Transverse colon (tissue), 4 donors: Measurements from ENCODE around the gene UBAP2L. TPM values are rescaled to one million over a fixed set of nuclear protein-coding genes. Genes with fewer than 3 reads are reported as not detected.
"Not testable (repeated sequence)": the region's sequence is repeated elsewhere in the genome, so short reads cannot be mapped to it uniquely, and the experiment has no call there.

ENCODE experiments used
- DNase-seq: peaks from one replicate; pipeline ENCODE4 v3.0.0-alpha.2; 2019
- H3K27ac ChIP-seq, 4 donors: fragments of 200-600 bp; sonication (generic); 2 replicates each; pipeline ENCODE4 v1.5.1; 2016 to 2018; ENCODE audit warnings: inconsistent platforms in 4 of 4
- H3K27me3 ChIP-seq: fragments of 200-600 bp; sonication (generic); 2 replicates; pipeline ENCODE4 v1.5.1; 2017; ENCODE audit warnings: inconsistent platforms
- H3K36me3 ChIP-seq, 4 donors: fragments of 200-600 bp; sonication (generic); 2 replicates each; pipeline ENCODE4 v1.5.1; 2017 to 2019; ENCODE audit warnings: inconsistent platforms in 4 of 4
- H3K4me1 ChIP-seq, 4 donors: fragments of 200-600 bp; sonication (generic); 2 replicates each; pipeline ENCODE4 v1.5.1; 2017 to 2020; ENCODE audit warnings: inconsistent platforms in 4 of 4
- H3K4me3 ChIP-seq, 4 donors: fragments of 200-600 bp; sonication (generic); 1 replicate in 1 of 4; 2 replicates in 3 of 4; pipeline versions ENCODE4 v1.5.1 to v1.6.1; 2017 to 2019; ENCODE audit warnings: inconsistent platforms in 4 of 4
- H3K9me3 ChIP-seq, 2 donors: fragments of 200-600 bp; sonication (generic); 2 replicates each; pipeline ENCODE4 v1.5.1; 2017 to 2019; ENCODE audit warnings: inconsistent platforms in 2 of 2
- EP300 ChIP-seq: sonication (generic); formaldehyde crosslinking; IDR thresholded peaks from one replicate; pipeline ENCODE4 v1.6.1; 2017; ENCODE audit warnings: antibody characterized with exemption, low read depth
- POLR2A ChIP-seq: fragments of 450-650 bp; IDR thresholded peaks from one replicate; pipeline ENCODE4 v1.6.1; 2016; ENCODE audit warnings: antibody characterized with exemption, mild to moderate bottlenecking, moderate library complexity
- POLR2AphosphoS5 ChIP-seq, 3 donors: sonication (generic); formaldehyde crosslinking; IDR thresholded peaks; one replicate each; pipeline ENCODE4 v1.6.1; 2016; ENCODE audit warnings: antibody characterized with exemption in 3 of 3
- WGBS, 2 donors: methylation state at CpG; one replicate each; pipeline ENCODE4 v1.1.5; 2018; ENCODE audit warnings: low coverage in 1 of 2; 5-methylcytosine and 5-hydroxymethylcytosine counted together
- in situ Hi-C, 4 donors: fragments of 200-750 bp; cut with MboI; loops; one replicate each; pipeline versions ENCODE4 v1.15.0 to v1.15.1; 2017; ENCODE audit warnings: low sequenced_read_pairs in 3 of 4, low pct_ligation_motif_present in 1 of 4, low pct_unique_long_range_greater_than_20kb in 1 of 4
- intact Hi-C: fragments of 100-400 bp; cut with DNase I; formaldehyde crosslinking; loops from one replicate; pipeline ENCODE4 v1.15.1; 2023; ENCODE audit warnings: low total_unique reads
- total RNA-seq, 4 donors: library from RNA; depleted of rRNA; stranded (reverse); fragments of >200 nt; gene quantifications; one replicate each; pipeline ENCODE4 v1.1.0, GENCODE V29; 2016
- TF ChIP-seq, protein P1 (sequence below), 5 experiments: fragments of 200-600 bp in 3 of 5; fragments of 450-650 bp in 2 of 5; sonication (generic) in 3 of 5; IDR thresholded peaks; 1 replicate in 2 of 5; 2 replicates in 3 of 5; pipeline ENCODE4 v1.5.1; 2016 to 2017; ENCODE audit warnings: antibody characterized with exemption in 5 of 5, inconsistent platforms in 3 of 5, mild to moderate bottlenecking in 2 of 5, moderate library complexity in 1 of 5

Gene UBAP2L
- total RNA-seq, 4 donors from 2014 or later, result 42.4 to 62.0 (median 50.6) TPM

DNA sequence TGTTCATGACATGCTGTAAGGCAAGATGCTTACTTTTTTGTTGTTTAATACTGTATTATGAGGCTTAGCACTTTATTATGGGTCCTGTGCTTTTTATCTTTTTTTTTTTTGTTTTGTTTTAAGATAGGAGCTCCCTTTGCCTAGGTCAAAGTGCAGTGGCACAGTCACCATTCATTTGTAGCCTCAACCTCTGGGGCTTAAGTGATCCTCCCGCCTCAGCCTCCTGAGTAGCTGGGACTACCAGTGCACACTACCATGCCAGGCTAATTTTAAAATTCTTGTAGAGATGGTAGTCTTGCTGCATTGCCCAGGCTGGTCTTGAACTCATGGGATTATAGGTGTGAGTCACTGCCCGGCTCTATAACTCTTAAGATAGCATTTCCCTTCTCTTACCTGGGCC, 4.6 kb downstream of the UBAP2L start:
- no peaks in the 10 kb centered on the region for H3K9me3 ChIP-seq
- no peak overlapping the region for H3K27ac ChIP-seq
- H3K27me3 ChIP-seq, result no peaks in the 10 kb centered on the region
- intact Hi-C loops (no loop called here), in situ Hi-C loops (no loop called here)
- H3K4me1 ChIP-seq, result peaks cover 0 to 30% (median 23%) of the 10 kb centered on the region in 4 donors
- DNase-seq, result no peak
- WGBS, 2 donors, result 96% methylated on average over 2 of the region's 2 CpGs; no CpG with 5 or more reads in 1 of the 2 donors
- peaks cover 0 to 32% (median 14%) of the 10 kb centered on the region in 4 donors for H3K36me3 ChIP-seq
- TF ChIP-seq POLR2A (no peak), POLR2AphosphoS5 (IDR thresholded peaks at IDR 0.05) (no peak), EP300 (no peak)
- TF ChIP-seq, protein P1, sequence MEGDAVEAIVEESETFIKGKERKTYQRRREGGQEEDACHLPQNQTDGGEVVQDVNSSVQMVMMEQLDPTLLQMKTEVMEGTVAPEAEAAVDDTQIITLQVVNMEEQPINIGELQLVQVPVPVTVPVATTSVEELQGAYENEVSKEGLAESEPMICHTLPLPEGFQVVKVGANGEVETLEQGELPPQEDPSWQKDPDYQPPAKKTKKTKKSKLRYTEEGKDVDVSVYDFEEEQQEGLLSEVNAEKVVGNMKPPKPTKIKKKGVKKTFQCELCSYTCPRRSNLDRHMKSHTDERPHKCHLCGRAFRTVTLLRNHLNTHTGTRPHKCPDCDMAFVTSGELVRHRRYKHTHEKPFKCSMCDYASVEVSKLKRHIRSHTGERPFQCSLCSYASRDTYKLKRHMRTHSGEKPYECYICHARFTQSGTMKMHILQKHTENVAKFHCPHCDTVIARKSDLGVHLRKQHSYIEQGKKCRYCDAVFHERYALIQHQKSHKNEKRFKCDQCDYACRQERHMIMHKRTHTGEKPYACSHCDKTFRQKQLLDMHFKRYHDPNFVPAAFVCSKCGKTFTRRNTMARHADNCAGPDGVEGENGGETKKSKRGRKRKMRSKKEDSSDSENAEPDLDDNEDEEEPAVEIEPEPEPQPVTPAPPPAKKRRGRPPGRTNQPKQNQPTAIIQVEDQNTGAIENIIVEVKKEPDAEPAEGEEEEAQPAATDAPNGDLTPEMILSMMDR (IDR thresholded peaks at IDR 0.05), result no peak
- no peak overlapping the region for H3K4me3 ChIP-seq

DNA sequence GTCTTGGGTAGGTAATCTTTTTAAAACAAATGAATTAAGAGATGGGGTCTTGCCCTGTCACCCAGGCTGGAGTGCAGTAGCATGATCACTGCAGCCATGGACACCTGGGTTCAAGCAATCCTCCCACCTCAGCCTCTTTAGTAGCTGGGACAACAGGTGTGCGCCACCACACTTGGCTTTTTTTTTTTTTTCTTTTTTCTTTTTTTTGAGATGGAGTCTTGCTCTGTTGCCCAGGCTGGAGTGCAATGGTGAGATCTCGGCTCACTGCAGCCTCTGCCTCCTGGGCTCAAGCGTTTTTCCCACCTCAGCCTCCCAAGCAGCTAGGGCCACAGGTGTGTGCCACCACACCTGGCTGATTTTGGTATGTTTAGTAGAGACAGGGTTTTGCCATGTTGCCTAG, 10.4 kb downstream of the UBAP2L start:
- H3K27ac ChIP-seq, DNase-seq, in situ Hi-C loops, H3K27me3 ChIP-seq, H3K4me1 ChIP-seq, H3K4me3 ChIP-seq, H3K9me3 ChIP-seq, intact Hi-C loops: not testable (repeated sequence)
- WGBS, 2 donors, result 80 to 99% methylated on average over 1 to 3 of the region's 3 CpGs
- H3K36me3 ChIP-seq, result peaks cover 0 to 73% (median 35%) of the 10 kb centered on the region in 4 donors

DNA sequence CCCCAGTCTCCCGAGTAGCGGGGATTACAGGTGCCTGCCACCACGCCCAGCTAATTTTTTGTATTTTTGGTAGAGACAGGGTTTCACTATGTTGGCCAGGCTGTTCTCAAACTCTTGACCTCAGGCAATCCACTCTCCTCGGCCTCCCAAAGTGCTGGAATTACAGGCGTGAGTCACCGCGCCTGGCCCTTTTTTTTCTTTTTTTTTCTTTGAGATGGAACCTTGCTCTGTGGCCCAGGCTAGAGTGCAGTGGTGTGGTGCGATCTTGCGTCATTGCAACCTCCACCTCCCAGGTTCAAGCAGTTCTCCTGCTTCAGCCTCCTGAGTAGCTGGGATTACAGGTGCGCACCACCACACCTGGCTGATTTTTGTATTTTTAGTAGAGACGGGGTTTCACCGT, 12.4 kb downstream of the UBAP2L start:
- intact Hi-C loops, H3K27me3 ChIP-seq, H3K9me3 ChIP-seq, H3K4me1 ChIP-seq, H3K4me3 ChIP-seq, H3K27ac ChIP-seq, DNase-seq, in situ Hi-C loops: not testable (repeated sequence)
- WGBS, 2 donors, result 95% methylated on average over 12 of the region's 12 CpGs; no CpG with 5 or more reads in 1 of the 2 donors
- peaks cover 0 to 88% (median 37%) of the 10 kb centered on the region in 4 donors for H3K36me3 ChIP-seq

DNA sequence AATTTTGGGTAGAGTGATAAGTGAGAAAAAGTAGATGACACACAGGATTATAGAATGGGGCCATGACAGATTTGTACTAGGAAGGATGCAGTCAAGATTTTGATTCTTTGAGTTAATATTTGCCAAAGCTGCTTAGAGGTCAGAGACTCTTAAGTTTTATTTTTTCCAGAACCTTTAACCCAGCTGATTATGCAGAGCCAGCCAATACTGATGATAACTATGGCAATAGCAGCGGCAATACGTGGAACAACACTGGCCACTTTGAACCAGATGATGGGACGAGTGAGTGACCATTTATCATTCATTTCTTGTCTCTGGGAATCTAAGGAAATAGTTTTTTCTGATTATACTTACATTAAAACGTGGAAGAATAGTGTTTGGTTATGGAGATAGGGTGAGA, 16.1 kb downstream of the UBAP2L start:
- in situ Hi-C loops, result no loop called here
- WGBS, 2 donors, result 89 to 92% methylated on average over 4 of the region's 4 CpGs
- TF ChIP-seq POLR2AphosphoS5 (IDR thresholded peaks at IDR 0.05), result no peak
- TF ChIP-seq POLR2A, result no peak
- TF ChIP-seq EP300, result no peak
- TF ChIP-seq, protein P1 (IDR thresholded peaks at IDR 0.05), result no peak

DNA sequence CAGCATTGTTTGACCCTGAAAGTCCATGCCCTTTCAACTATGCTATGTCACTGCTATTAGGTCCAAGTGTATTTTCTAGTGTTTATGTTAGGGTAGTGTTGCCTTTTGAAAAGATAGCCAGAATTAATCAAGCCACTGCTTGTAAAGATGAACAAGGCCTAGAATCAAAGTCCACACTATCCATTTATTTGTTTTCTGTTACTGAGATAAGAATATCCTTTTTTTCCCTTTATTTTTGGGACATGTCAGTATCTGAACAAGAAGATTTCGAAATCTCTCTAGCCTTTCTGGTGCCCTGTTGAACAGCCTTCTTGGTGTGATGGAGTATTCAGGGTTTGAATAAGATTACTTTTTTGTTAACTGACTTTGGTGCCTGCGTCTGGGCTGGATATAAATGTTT, 16.7 kb downstream of the UBAP2L start:
- in situ Hi-C loops (no loop called here), intact Hi-C loops (no loop called here)
- H3K36me3 ChIP-seq, result peaks cover 0 to 80% (median 35%) of the 10 kb centered on the region in 4 donors
- H3K27me3 ChIP-seq, result no peaks in the 10 kb centered on the region
- no peak for TF ChIP-seq EP300
- no peak for TF ChIP-seq POLR2AphosphoS5 (IDR thresholded peaks at IDR 0.05)
- no peak for TF ChIP-seq POLR2A
- TF ChIP-seq, protein P1 (IDR thresholded peaks at IDR 0.05), result no peak
- H3K4me1 ChIP-seq, result no peaks in the 10 kb centered on the region
- no peak overlapping the region for H3K27ac ChIP-seq
- H3K9me3 ChIP-seq, result no peaks in the 10 kb centered on the region
- H3K4me3 ChIP-seq, result no peak overlapping the region
- DNase-seq, result no peak
- WGBS, 2 donors, result 77 to 95% methylated on average over 2 of the region's 2 CpGs

More for the DNA sequence above, 16.1 kb downstream of the UBAP2L start:
- Histone ChIP-seq H3K27me3 (no peaks in the 10 kb centered on the region), H3K9me3 (no peaks in the 10 kb centered on the region), H3K4me1 (no peaks in the 10 kb centered on the region), H3K36me3 (peaks cover 0 to 79% (median 35%) of the 10 kb centered on the region in 4 donors), H3K4me3 (no peak overlapping the region), H3K27ac (no peak overlapping the region)
- intact Hi-C loops, result no loop called here
- no peak for DNase-seq
